WTC11 (cell line): ENCODE data around the gene CCDC57.

Source experiments
- TEAD1 ChIP-seq: sonication (generic); formaldehyde crosslinking; IDR thresholded peaks from 2 replicates; pipeline ENCODE4 v1.8.0; 2022; ENCODE audit warnings: mild to moderate bottlenecking, missing genetic modification reagents
- TF ChIP-seq, protein P1 (sequence below): sonication (generic); formaldehyde crosslinking; IDR thresholded peaks from 2 replicates; pipeline ENCODE4 v1.8.0; 2023; ENCODE audit warnings: missing genetic modification reagents, mild to moderate bottlenecking, borderline replicate concordance

DNA sequence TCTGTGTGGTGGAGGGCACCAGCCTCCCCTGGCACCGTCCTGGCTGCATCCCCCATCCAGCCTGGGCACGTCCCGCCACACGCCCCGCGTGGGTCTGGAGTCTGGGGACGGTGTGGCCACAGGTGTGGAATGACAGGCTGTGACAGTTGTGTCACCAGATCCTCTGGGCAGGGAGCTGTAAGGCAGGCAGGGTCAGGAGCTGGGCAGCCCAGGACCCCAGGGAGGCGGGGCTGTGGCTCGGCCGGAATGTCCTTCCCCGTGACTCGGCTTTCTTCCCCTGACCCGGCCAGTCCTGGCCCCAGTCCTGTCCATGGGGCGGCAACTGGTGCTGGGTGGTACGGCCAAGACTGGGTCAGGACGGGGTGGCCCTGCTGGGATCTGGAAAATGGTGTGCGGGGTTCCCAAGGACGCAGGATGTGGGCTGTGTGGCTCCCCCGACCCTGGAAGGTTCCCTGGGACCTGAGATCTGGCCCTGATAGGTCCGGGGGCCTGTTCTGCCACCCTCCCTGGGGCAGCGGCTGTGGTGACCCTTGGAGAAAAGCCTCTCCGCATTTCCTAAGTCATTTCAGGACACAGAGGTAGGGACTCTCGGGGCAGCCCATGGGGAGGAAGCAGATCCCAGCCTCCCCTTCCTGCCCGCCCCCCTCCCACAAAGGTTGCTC is 12.9 kb upstream of the CCDC57 start:
- no peak for TF ChIP-seq TEAD1 (CRISPR knock-in tag)
- TF ChIP-seq, protein P1, sequence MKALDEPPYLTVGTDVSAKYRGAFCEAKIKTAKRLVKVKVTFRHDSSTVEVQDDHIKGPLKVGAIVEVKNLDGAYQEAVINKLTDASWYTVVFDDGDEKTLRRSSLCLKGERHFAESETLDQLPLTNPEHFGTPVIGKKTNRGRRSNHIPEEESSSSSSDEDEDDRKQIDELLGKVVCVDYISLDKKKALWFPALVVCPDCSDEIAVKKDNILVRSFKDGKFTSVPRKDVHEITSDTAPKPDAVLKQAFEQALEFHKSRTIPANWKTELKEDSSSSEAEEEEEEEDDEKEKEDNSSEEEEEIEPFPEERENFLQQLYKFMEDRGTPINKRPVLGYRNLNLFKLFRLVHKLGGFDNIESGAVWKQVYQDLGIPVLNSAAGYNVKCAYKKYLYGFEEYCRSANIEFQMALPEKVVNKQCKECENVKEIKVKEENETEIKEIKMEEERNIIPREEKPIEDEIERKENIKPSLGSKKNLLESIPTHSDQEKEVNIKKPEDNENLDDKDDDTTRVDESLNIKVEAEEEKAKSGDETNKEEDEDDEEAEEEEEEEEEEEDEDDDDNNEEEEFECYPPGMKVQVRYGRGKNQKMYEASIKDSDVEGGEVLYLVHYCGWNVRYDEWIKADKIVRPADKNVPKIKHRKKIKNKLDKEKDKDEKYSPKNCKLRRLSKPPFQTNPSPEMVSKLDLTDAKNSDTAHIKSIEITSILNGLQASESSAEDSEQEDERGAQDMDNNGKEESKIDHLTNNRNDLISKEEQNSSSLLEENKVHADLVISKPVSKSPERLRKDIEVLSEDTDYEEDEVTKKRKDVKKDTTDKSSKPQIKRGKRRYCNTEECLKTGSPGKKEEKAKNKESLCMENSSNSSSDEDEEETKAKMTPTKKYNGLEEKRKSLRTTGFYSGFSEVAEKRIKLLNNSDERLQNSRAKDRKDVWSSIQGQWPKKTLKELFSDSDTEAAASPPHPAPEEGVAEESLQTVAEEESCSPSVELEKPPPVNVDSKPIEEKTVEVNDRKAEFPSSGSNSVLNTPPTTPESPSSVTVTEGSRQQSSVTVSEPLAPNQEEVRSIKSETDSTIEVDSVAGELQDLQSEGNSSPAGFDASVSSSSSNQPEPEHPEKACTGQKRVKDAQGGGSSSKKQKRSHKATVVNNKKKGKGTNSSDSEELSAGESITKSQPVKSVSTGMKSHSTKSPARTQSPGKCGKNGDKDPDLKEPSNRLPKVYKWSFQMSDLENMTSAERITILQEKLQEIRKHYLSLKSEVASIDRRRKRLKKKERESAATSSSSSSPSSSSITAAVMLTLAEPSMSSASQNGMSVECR (CRISPR knock-in tag) = no peak
